Spleen (tissue), 7 donors: ENCODE results near the gene DNM3.

Experiments used
- POLR2A ChIP-seq, 3 donors: fragments of 450-650 bp; IDR thresholded peaks; one replicate each; pipeline ENCODE4 v1.5.1; 2017; ENCODE audit warnings: antibody characterized with exemption in 3 of 3, mild to moderate bottlenecking in 1 of 3
- TF ChIP-seq, protein P1 (sequence below), 11 experiments: fragments of 200-600 bp in 7 of 11; fragments of 450-650 bp in 4 of 11; sonication (generic) in 4 of 11; IDR thresholded peaks in 8 of 11; conservative IDR thresholded peaks in 3 of 11; 1 replicate in 7 of 11; 2 replicates in 4 of 11; pipeline versions ENCODE4 v1.4.0 to v1.8.0; 2016 to 2021; ENCODE audit warnings: antibody characterized with exemption in 11 of 11, inconsistent platforms in 4 of 11, mild to moderate bottlenecking in 1 of 11
- donor health status: DM: no; HTN: no; CAD: no; lungs with moderate emphysema.
- donor health status: DM: no; HTN: no; CAD: no.
- donor health status: DM: no; HTN: no; CAD: no.

DNA sequence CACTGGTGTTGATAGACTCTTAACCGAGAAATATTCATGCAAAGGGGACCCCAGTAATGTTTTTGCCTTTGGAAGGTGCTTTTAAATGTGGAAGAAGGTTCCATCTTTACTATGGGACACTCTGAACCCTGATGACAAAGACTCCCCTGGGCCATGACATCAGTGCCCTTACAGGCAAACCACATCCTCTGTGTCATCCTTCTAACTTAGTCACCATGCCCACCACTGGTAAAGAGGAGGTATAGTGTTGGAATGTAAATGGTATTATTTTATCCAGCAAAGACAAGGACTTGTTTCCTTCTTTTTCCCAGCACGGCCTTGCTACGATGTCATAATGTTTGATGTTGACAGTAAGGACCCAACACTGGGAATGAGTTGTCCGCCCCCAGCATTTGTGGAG lies 47.2 kb upstream of the DNM3 start:
- no peak for TF ChIP-seq POLR2A (IDR thresholded peaks at IDR 0.05)
- TF ChIP-seq, protein P1, sequence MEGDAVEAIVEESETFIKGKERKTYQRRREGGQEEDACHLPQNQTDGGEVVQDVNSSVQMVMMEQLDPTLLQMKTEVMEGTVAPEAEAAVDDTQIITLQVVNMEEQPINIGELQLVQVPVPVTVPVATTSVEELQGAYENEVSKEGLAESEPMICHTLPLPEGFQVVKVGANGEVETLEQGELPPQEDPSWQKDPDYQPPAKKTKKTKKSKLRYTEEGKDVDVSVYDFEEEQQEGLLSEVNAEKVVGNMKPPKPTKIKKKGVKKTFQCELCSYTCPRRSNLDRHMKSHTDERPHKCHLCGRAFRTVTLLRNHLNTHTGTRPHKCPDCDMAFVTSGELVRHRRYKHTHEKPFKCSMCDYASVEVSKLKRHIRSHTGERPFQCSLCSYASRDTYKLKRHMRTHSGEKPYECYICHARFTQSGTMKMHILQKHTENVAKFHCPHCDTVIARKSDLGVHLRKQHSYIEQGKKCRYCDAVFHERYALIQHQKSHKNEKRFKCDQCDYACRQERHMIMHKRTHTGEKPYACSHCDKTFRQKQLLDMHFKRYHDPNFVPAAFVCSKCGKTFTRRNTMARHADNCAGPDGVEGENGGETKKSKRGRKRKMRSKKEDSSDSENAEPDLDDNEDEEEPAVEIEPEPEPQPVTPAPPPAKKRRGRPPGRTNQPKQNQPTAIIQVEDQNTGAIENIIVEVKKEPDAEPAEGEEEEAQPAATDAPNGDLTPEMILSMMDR (IDR thresholded peaks at IDR 0.05 in 8 of 11, conservative IDR thresholded peaks at IDR 0.05 in 3 of 11), result no peak
